ENCODE measurements around the gene ITCH. TPM values are rescaled to one million over a fixed set of nuclear protein-coding genes. Genes with fewer than 3 reads are reported as not detected.

ITCH gene
- total RNA-seq, 2 donors from 2014 or later, result 22.4 to 24.4 TPM

DNA sequence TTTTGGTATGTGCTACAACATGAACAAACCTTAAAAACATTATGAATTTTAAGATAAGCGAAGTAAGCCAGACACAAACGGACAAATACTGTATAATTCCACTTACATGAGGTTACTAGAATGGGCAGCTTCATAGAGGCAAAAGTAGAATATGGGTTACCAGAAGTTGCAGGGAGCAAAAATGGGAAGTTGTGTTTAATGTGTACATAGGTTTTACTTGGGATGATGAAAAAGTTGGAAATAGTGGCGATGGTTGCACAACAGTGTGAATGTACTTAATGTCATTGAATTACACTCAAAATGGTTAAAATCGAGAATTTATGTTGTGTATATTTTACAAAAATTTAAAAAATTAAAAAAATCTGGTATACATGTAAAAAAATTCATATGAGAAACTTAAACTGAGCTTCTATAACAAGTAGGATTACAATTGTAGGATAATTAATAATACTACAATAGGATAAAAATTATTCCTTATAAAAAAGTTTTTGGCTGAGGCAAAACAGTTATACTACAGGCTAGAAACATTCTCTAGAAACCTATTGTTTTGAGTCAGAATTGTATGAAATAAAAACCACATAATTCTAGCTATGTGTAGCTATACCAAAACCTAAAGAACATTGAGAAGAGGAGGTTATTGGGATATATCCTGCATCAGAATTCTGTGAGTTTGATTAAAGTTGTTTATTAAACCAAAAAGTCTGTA is 128.3 kb downstream of the ITCH start:
- H3K4me3 ChIP-seq, result no peak overlapping the region
- no peak for TF ChIP-seq POLR2A (IDR thresholded peaks at IDR 0.05)
- TF ChIP-seq, protein P1, sequence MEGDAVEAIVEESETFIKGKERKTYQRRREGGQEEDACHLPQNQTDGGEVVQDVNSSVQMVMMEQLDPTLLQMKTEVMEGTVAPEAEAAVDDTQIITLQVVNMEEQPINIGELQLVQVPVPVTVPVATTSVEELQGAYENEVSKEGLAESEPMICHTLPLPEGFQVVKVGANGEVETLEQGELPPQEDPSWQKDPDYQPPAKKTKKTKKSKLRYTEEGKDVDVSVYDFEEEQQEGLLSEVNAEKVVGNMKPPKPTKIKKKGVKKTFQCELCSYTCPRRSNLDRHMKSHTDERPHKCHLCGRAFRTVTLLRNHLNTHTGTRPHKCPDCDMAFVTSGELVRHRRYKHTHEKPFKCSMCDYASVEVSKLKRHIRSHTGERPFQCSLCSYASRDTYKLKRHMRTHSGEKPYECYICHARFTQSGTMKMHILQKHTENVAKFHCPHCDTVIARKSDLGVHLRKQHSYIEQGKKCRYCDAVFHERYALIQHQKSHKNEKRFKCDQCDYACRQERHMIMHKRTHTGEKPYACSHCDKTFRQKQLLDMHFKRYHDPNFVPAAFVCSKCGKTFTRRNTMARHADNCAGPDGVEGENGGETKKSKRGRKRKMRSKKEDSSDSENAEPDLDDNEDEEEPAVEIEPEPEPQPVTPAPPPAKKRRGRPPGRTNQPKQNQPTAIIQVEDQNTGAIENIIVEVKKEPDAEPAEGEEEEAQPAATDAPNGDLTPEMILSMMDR (IDR thresholded peaks at IDR 0.05), result no peak
- 90 to 91% methylated on average over 4 of the region's 4 CpGs for WGBS, 2 donors
- DNase-seq (no peak), ATAC-seq (no peak)
- H3K27me3 ChIP-seq, result no peaks in the 10 kb centered on the region
- H3K36me3 ChIP-seq (replicated peaks in 1 of 2; ENCODE audit: insufficient read depth in 1 of 2, low read depth in 2 of 2), result peaks cover 6 to 22% of the 10 kb centered on the region in 2 donors
- H3K4me1 ChIP-seq, result no peaks in the 10 kb centered on the region
- intact Hi-C loops (cut with DNase I), result no loop called here
- no peaks in the 10 kb centered on the region for H3K9me3 ChIP-seq
- no peak overlapping the region for H3K27ac ChIP-seq

DNA sequence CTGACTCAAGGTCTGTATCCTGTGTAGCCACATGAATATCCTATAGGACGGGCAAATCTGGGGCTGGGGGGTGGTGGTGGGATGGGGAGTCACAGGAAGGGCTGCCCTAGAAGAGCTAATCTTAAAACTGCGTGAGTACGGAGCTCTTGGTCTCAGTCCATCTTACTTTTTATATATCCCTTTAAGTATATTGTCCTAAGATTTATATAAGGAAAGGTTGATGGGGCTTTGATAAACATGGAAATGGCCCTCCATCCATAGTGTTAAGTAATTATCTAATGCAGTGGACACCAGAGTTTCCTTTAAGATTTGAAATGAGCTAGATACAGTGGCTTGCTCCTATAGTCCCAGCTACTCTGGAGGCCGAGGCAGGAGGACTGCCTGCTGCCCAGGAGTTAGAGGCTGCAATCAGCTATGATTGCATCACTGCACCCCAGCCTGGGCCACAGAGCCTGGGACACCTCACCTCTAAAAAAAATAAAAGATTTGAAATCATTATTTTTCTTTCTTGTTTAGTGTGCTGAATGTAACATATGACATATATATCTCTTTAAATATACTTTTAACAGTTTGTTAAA is 128.9 kb downstream of the ITCH start:
- no peak for ATAC-seq
- intact Hi-C loops (cut with DNase I), result no loop called here
- Histone ChIP-seq H3K4me1 (no peaks in the 10 kb centered on the region), H3K4me3 (no peak overlapping the region), H3K9me3 (no peaks in the 10 kb centered on the region), H3K27ac (no peak overlapping the region), H3K27me3 (no peaks in the 10 kb centered on the region), H3K36me3 (replicated peaks in 1 of 2; ENCODE audit: insufficient read depth in 1 of 2, low read depth in 2 of 2) (peaks cover 6 to 22% of the 10 kb centered on the region in 2 donors)
- TF ChIP-seq POLR2A (IDR thresholded peaks at IDR 0.05), result no peak
- TF ChIP-seq, protein P1 (IDR thresholded peaks at IDR 0.05), result no peak
- DNase-seq, result no peak
- WGBS, 2 donors, result 84 to 95% methylated on average over 4 of the region's 4 CpGs

DNA sequence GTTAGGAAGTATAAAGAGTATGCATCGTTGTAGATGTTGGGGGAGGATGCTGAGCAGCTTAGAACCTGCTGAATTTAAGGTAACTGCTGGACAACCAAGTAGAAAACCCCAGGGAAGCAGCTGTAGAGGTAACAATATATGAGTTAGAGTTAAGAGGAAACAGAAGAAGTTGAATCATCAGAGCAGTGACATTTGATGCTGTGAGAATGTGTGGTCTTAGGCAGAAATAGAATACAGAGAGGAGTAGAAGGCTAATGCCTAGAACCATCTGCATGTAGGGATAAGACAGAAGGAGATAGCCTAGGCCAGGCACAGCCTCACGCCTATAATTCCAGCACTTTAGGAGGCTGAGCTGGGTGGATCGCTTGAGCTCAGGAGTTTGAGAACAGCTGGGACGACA is 130.6 kb downstream of the ITCH start:
- Histone ChIP-seq H3K9me3 (peaks cover 0 to 6% (median 0%) of the 10 kb centered on the region in 3 donors), H3K27me3 (no peaks in the 10 kb centered on the region), H3K27ac (no peak overlapping the region), H3K36me3 (replicated peaks in 1 of 2; ENCODE audit: insufficient read depth in 1 of 2, low read depth in 2 of 2) (peaks cover 6 to 19% of the 10 kb centered on the region in 2 donors), H3K4me1 (no peaks in the 10 kb centered on the region), H3K4me3 (no peak overlapping the region)
- DNase-seq (no peak), ATAC-seq (no peak)
- intact Hi-C loops (cut with DNase I), result no loop called here
- no peak for TF ChIP-seq POLR2A (IDR thresholded peaks at IDR 0.05)
- TF ChIP-seq, protein P1 (IDR thresholded peaks at IDR 0.05), result no peak
- WGBS, 2 donors, result 93% methylated on average over 4 of the region's 4 CpGs

DNA sequence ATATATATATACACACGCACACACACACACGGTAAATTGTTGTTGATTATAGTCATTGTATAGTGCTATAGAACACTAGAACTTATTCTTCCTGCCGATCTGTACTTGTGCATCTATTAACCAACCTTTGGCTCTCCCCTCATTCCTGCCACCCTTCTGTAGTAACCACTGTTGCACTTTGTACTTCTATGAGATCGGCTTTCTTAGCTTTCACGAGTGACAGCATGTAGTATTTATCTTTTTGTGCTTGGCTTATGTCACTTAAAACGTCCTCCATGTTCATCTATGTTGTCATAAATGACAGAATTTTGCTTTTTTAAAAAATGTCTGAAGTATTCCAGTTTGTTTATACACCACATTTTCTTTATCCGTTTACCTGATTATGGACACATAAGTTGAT is 132.2 kb downstream of the ITCH start:
- Histone ChIP-seq H3K9me3 (peaks cover 0 to 6% (median 0%) of the 10 kb centered on the region in 3 donors), H3K36me3 (replicated peaks in 1 of 2; ENCODE audit: insufficient read depth in 1 of 2, low read depth in 2 of 2) (peaks cover 6 to 15% of the 10 kb centered on the region in 2 donors), H3K4me1 (no peaks in the 10 kb centered on the region), H3K27ac (no peak overlapping the region), H3K4me3 (no peak overlapping the region), H3K27me3 (no peaks in the 10 kb centered on the region)
- 93% methylated on average over 7 of the region's 7 CpGs for WGBS, 2 donors
- no peak for DNase-seq
- TF ChIP-seq POLR2A (IDR thresholded peaks at IDR 0.05), result no peak
- TF ChIP-seq, protein P1 (IDR thresholded peaks at IDR 0.05), result no peak
- intact Hi-C loops (cut with DNase I), result no loop called here
- ATAC-seq, result no peak

Measured in body of pancreas (tissue), 4 donors.